ENCODE data around the gene ARRDC1. TPM values are rescaled to one million over a fixed set of nuclear protein-coding genes. Genes with fewer than 3 reads are reported as not detected.
"Not testable (repeated sequence)": the region's sequence is repeated elsewhere in the genome, so short reads cannot be mapped to it uniquely, and the experiment has no call there.

ARRDC1 gene
- polyA plus RNA-seq, 1 donor from 2014 or later: 53.4 TPM

- Histone ChIP-seq H2AFZ (ENCODE audit: low read depth, low read length) (no peak overlapping the region), H3K9me2 (ENCODE audit: insufficient read depth, low read length) (no peaks in the 10 kb centered on the region), H3K9ac (ENCODE audit: low read length) (no peak overlapping the region), H3K27ac (ENCODE audit: low read length) (no peak overlapping the region), H3K4me3 (ENCODE audit: low read length) (no peak overlapping the region), H4K20me1 (ENCODE audit: insufficient read depth) (no peaks in the 10 kb centered on the region), H3K4me2 (ENCODE audit: low read length) (no peak overlapping the region), H3K9me3 (ENCODE audit: low read length) (no peaks in the 10 kb centered on the region), H3K79me2 (replicated peaks; ENCODE audit: insufficient read depth, low read length) (peaks cover 11% of the 10 kb centered on the region), H3F3A (ENCODE audit: insufficient read depth, low read length, poor library complexity, severe bottlenecking) (no peaks in the 10 kb centered on the region), H3K27me3 (ENCODE audit: insufficient read depth, low read depth, low read length) (no peaks in the 10 kb centered on the region), H3K36me3 (ENCODE audit: insufficient read depth, low read length) (no peaks in the 10 kb centered on the region)
- TF ChIP-seq MXI1 (conservative IDR thresholded peaks at IDR 0.05; ENCODE audit: poor library complexity, severe bottlenecking) (no peak), SMC3 (conservative IDR thresholded peaks at IDR 0.05; ENCODE audit: poor library complexity) (no peak), RAD21 (conservative IDR thresholded peaks at IDR 0.05) (no peak), POLR2AphosphoS5 (IDR thresholded peaks at IDR 0.05) (no peak), REST (IDR thresholded peaks at IDR 0.05; ENCODE audit: borderline replicate concordance) (no peak), EP300 (conservative IDR thresholded peaks at IDR 0.05; ENCODE audit: poor library complexity, severe bottlenecking) (no peak), TAF1 (IDR thresholded peaks at IDR 0.05; ENCODE audit: low read depth) (no peak), EZH2 (IDR thresholded peaks at IDR 0.05; ENCODE audit: borderline replicate concordance, insufficient read depth, low read length, poor library complexity, severe bottlenecking) (no peak)
- TF ChIP-seq, protein P1, sequence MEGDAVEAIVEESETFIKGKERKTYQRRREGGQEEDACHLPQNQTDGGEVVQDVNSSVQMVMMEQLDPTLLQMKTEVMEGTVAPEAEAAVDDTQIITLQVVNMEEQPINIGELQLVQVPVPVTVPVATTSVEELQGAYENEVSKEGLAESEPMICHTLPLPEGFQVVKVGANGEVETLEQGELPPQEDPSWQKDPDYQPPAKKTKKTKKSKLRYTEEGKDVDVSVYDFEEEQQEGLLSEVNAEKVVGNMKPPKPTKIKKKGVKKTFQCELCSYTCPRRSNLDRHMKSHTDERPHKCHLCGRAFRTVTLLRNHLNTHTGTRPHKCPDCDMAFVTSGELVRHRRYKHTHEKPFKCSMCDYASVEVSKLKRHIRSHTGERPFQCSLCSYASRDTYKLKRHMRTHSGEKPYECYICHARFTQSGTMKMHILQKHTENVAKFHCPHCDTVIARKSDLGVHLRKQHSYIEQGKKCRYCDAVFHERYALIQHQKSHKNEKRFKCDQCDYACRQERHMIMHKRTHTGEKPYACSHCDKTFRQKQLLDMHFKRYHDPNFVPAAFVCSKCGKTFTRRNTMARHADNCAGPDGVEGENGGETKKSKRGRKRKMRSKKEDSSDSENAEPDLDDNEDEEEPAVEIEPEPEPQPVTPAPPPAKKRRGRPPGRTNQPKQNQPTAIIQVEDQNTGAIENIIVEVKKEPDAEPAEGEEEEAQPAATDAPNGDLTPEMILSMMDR (IDR thresholded peaks at IDR 0.05; ENCODE audit: poor library complexity, severe bottlenecking): no peak
Measured at GRCh38 chr9:137593176-137593575, 12.3 kb upstream of the ARRDC1 start.

- not testable (repeated sequence) for H3K4me3 ChIP-seq (ENCODE audit: low read length); H3K9me3 ChIP-seq (ENCODE audit: low read length); H3K9ac ChIP-seq (ENCODE audit: low read length); H3K79me2 ChIP-seq (replicated peaks; ENCODE audit: insufficient read depth, low read length); H3F3A ChIP-seq (ENCODE audit: insufficient read depth, low read length, poor library complexity, severe bottlenecking); H2AFZ ChIP-seq (ENCODE audit: low read depth, low read length); H3K27ac ChIP-seq (ENCODE audit: low read length); H4K20me1 ChIP-seq (ENCODE audit: insufficient read depth); H3K4me2 ChIP-seq (ENCODE audit: low read length); H3K27me3 ChIP-seq (ENCODE audit: insufficient read depth, low read depth, low read length); H3K36me3 ChIP-seq (ENCODE audit: insufficient read depth, low read length); H3K9me2 ChIP-seq (ENCODE audit: insufficient read depth, low read length)
Measured at GRCh38 chr9:137596577-137596976, 8.9 kb upstream of the ARRDC1 start.

DNA sequence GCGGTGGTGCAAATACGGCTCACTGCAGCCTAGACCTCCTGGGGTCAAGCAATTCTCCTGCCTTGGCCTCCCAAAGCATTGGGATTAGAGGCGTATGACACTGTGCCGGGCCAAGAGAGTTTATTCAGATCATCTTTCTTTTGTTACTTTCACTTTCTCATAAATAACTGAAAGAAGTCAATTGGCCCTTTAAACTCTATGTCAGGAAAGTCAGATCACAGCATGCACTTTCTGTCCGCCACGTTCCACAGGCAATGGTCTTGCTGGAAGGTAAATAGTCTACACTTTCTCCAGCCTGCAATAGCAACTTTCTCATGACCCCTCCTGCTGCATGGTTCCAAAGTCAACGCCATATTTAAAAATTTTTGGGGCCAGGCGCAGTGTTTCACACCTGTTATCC, 6.5 kb upstream of the ARRDC1 start:
- Histone ChIP-seq H3K27ac (ENCODE audit: low read length) (no peak overlapping the region), H4K20me1 (ENCODE audit: insufficient read depth) (no peaks in the 10 kb centered on the region), H3K27me3 (ENCODE audit: insufficient read depth, low read depth, low read length) (no peaks in the 10 kb centered on the region), H3K4me2 (ENCODE audit: low read length) (no peak overlapping the region), H2AFZ (ENCODE audit: low read depth, low read length) (no peak overlapping the region), H3K9ac (ENCODE audit: low read length) (no peak overlapping the region), H3K36me3 (ENCODE audit: insufficient read depth, low read length) (no peaks in the 10 kb centered on the region), H3K9me3 (ENCODE audit: low read length) (no peaks in the 10 kb centered on the region), H3K79me2 (replicated peaks; ENCODE audit: insufficient read depth, low read length) (no peaks in the 10 kb centered on the region), H3K9me2 (ENCODE audit: insufficient read depth, low read length) (no peaks in the 10 kb centered on the region), H3F3A (ENCODE audit: insufficient read depth, low read length, poor library complexity, severe bottlenecking) (peaks cover 2% of the 10 kb centered on the region), H3K4me3 (ENCODE audit: low read length) (no peak overlapping the region)
- no peak for TF ChIP-seq REST (IDR thresholded peaks at IDR 0.05; ENCODE audit: borderline replicate concordance)
- TF ChIP-seq, protein P1 (IDR thresholded peaks at IDR 0.05; ENCODE audit: poor library complexity, severe bottlenecking): no peak
- no peak for TF ChIP-seq EZH2 (IDR thresholded peaks at IDR 0.05; ENCODE audit: borderline replicate concordance, insufficient read depth, low read length, poor library complexity, severe bottlenecking)
- no peak for TF ChIP-seq MXI1 (conservative IDR thresholded peaks at IDR 0.05; ENCODE audit: poor library complexity, severe bottlenecking)
- TF ChIP-seq RAD21 (conservative IDR thresholded peaks at IDR 0.05): no peak
- no peak for TF ChIP-seq POLR2AphosphoS5 (IDR thresholded peaks at IDR 0.05)
- no peak for TF ChIP-seq EP300 (conservative IDR thresholded peaks at IDR 0.05; ENCODE audit: poor library complexity, severe bottlenecking)
- no peak for TF ChIP-seq SMC3 (conservative IDR thresholded peaks at IDR 0.05; ENCODE audit: poor library complexity)
- TF ChIP-seq TAF1 (IDR thresholded peaks at IDR 0.05; ENCODE audit: low read depth): no peak
